ENCODE measurements around the gene RTEL1. TPM values are rescaled to one million over a fixed set of nuclear protein-coding genes. Genes with fewer than 3 reads are reported as not detected.

Gene RTEL1
- total RNA-seq, 1 experiment from 2014 or later, result 8.4 TPM

DNA sequence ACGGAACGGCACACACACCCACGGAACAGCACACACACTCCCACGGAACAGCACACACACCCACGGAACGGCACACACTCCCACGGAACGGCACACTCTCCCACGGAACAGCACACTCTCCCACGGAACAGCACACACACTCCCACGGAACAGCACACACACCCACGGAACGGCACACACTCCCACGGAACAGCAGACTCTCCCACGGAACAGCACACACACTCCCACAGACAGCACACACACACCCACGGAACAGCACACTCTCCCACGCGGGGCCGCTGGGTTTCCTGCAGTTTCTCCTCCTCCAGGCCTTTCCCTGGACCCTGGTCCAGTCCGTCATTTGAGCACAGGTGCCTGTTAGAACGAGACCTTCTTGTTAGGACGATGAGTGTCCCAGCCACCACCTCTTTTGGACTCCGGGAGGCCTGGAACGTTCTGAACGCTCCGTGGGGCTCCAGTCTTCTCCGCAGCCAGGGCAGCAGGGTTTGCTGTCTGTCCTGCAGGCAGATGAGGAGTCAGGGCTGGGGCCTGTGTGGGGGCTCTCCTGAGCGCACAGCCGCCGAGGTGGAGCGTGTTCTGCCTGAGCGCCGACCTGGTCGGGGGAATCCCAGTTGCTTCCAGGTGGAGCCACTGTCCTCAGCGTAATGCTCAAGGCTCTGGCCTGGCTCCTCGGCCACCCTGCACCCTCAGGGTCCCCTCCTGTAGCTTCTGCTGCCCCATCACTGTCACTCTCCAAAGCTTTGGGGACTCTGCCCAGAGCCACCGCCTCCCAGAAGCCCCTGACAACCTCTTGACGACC, 20.8 kb downstream of the RTEL1 start:
- in situ Hi-C loops (cut with HindIII; ENCODE audit: low pct_unique_long_range_greater_than_20kb, low sequenced_read_pairs), result no loop called here
- DNase-seq (ENCODE audit: low read depth, low spot score), result no peak

- in situ Hi-C loops (cut with HindIII; ENCODE audit: low pct_unique_long_range_greater_than_20kb, low sequenced_read_pairs), result no loop called here
Measured at GRCh38 chr20:63679799-63680305, 21.7 kb downstream of the RTEL1 start.

DNA sequence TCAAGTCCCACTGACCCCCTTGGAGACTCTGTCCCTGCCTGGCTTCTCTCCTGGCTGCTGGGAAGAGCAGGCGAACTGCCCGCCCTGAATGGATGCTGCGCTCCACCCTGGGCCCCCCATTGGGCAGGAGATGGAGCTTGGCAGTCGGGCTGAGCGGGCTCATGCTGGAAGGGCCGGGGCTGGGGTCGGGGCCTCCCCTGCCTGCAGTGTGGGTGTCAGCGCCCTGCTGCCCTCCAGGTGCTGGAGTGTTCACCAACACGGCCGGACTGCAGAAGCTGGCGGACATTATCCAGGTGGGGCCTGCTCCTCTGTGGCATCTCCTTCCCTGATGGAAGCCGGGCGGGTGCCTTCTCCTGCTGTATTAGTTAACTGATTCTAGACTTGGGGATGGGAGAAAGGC, 22.3 kb downstream of the RTEL1 start:
- in situ Hi-C loops (cut with HindIII; ENCODE audit: low pct_unique_long_range_greater_than_20kb, low sequenced_read_pairs), result no loop called here
- DNase-seq (ENCODE audit: low read depth, low spot score), result no peak

More at GRCh38 chr20:63679799-63680305, 21.7 kb downstream of the RTEL1 start:
- no peak for DNase-seq (ENCODE audit: low read depth, low spot score)

- no peak for DNase-seq (ENCODE audit: low read depth, low spot score)
- in situ Hi-C loops (cut with HindIII; ENCODE audit: low pct_unique_long_range_greater_than_20kb, low sequenced_read_pairs), result no loop called here
Measured at GRCh38 chr20:63680857-63681608, 22.9 kb downstream of the RTEL1 start.

DNA sequence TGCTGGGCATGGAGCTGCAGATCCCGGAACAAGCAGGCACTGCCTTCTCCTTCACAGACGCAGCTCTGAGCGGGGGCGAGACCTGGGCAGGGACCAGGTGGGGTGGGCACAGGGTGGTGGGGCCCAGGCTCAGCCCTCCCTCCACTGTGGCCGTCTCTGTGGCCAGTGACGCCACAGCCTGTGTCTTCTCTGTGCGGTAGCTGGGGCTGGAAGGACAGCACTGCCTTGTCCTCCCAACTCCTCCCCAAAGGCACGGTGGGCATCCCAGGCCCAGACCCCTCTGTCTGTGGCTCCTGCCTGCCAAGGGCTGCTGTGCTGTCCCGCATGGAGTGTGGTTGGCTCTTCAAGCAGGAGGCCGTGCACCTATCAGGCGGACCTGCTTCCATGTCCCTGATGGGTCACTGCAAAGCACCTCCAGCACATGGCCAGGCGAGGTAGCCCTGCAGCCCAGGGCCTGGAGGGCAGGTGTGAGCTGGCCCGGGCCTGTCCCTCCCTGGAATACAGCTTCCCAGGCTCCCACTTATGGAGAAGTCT, 23.6 kb downstream of the RTEL1 start:
- in situ Hi-C loops (cut with HindIII; ENCODE audit: low pct_unique_long_range_greater_than_20kb, low sequenced_read_pairs), result no loop called here
- DNase-seq (ENCODE audit: low read depth, low spot score), result no peak

GRCh38 chr20:63682384-63683139, 24.4 kb downstream of the RTEL1 start:
- in situ Hi-C loops (cut with HindIII; ENCODE audit: low pct_unique_long_range_greater_than_20kb, low sequenced_read_pairs), result no loop called here
- DNase-seq (ENCODE audit: low read depth, low spot score), result peak; percentile 43

DNA sequence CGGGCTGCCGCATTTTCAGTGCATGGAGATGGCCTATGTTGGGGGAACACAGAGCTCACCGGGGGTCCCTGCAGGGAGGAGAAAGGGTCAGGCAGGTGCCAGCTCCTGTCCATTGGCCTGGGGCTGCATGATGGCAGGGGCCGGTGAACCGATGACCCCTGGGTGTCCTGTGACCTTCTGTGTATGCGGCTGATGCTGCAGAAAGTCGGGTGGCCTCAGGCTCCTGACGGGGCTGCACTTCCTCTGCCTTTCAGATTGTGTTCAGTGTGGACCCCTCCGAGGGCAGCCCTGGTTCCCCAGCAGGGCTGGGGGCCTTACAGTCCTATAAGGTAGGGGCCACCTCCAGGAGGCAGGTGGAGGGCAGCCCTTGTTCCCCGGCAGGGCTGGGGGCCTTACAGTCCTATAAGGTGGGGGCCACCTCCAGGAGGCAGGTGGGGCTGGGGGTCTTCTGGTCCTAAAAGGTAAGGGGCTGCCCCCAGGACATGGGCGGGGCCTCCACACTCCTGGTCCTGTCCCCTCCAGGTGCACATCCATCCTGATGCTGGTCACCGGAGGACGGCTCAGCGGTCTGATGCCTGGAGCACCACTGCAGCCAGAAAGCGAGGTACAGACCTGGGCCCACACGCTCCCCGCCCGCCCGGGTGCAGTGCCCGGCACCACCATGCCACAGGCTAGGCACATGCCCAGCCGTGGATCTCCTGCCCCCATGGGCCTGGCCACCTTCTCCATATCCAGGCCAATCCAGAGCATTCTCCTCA, 27.3 kb downstream of the RTEL1 start:
- in situ Hi-C loops (cut with HindIII; ENCODE audit: low pct_unique_long_range_greater_than_20kb, low sequenced_read_pairs), result no loop called here
- DNase-seq (ENCODE audit: low read depth, low spot score), result no peak

GRCh38 chr20:63686094-63686491, 28.0 kb downstream of the RTEL1 start:
- no peak for DNase-seq (ENCODE audit: low read depth, low spot score)
- in situ Hi-C loops (cut with HindIII; ENCODE audit: low pct_unique_long_range_greater_than_20kb, low sequenced_read_pairs), result no loop called here

DNA sequence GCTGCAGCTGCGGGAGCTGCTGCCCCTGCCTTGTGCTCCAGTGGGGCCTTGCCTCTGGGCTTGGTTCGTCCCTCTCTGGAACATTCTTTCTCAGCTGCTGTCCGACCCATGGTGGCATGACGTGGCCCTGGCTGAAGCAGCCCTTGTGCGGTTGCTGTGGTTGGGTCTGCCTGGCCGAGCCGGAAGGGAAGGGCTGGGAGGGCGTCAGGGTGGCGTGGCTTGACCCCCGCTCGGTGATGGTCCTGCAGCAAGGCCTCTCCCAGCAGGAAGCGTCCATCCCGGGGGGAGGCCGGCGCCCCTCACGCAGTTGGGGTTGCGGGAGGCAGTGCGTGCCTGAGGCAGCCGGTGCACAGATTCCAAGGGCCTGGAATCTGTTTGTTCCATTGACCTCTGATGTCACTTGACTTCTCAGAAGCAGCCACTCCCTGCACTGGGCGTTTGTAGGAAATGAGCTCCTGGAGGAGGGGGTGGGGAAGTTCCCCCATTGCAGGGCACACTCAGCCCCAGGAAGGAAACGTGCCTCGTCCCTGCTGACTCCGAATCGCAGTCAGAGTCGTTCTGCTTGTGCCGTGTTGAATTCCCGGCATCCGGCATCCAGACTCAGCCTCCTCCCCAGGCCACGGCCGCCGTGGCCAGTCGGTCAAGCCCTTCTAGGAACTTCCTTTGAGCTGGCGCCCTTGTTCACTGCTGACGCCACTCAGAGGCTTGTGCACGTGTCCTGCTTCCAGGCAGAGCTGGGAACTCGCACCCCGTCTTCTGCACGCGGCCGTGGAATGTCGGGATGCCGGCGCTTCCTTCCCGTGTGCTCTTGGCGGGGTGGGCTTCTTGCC, 28.6 kb downstream of the RTEL1 start:
- in situ Hi-C loops (cut with HindIII; ENCODE audit: low pct_unique_long_range_greater_than_20kb, low sequenced_read_pairs), result no loop called here

GRCh38 chr20:63687419-63688178, 29.5 kb downstream of the RTEL1 start:
- in situ Hi-C loops (cut with HindIII; ENCODE audit: low pct_unique_long_range_greater_than_20kb, low sequenced_read_pairs), result no loop called here
- DNase-seq (ENCODE audit: low read depth, low spot score), result no peak

More for the DNA sequence above, 28.6 kb downstream of the RTEL1 start:
- no peak for DNase-seq (ENCODE audit: low read depth, low spot score)

- in situ Hi-C loops (cut with HindIII; ENCODE audit: low pct_unique_long_range_greater_than_20kb, low sequenced_read_pairs), result no loop called here
- DNase-seq (ENCODE audit: low read depth, low spot score), result no peak
Measured at GRCh38 chr20:63688228-63689045, 30.3 kb downstream of the RTEL1 start.

DNA sequence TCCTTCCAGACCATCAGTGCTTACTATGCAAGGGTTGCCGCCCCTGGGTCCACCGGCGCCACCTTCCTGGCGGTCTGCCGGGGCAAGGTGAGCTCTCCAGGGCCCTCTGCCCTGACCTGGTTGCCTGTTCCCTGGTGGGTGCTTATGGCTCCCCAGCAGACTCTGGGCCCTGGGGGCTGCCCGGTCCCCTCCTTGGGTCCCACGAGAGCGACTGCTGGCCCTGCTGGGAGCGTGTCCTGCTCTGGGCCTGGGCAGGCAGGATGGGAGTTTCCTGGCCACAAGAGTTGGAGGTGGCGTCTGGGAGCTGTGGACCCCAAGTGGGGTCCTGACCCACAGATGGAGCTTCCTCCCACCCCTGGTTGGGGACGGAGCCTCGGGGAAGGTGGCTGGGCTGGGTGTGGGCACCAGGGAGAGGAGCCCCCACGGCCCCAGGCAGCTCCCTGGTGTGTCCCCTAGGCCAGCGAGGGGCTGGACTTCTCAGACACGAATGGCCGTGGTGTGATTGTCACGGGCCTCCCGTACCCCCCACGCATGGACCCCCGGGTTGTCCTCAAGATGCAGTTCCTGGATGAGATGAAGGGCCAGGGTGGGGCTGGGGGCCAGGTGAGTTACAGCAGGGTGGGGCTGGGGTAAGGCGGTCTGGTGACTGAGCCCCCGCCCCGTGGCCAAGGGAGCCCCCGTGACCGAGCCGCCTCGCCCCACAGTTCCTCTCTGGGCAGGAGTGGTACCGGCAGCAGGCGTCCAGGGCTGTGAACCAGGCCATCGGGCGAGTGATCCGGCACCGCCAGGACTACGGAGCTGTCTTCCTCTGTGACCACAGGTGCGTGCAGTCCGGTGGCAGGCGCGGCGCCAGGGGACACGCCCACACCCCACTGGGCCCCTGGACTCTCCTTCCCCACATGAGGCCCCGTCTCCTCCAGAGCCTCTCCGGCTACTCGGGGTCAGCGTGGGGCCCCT, 31.2 kb downstream of the RTEL1 start:
- DNase-seq (ENCODE audit: low read depth, low spot score), result no peak
- in situ Hi-C loops (cut with HindIII; ENCODE audit: low pct_unique_long_range_greater_than_20kb, low sequenced_read_pairs), result no loop called here

DNA sequence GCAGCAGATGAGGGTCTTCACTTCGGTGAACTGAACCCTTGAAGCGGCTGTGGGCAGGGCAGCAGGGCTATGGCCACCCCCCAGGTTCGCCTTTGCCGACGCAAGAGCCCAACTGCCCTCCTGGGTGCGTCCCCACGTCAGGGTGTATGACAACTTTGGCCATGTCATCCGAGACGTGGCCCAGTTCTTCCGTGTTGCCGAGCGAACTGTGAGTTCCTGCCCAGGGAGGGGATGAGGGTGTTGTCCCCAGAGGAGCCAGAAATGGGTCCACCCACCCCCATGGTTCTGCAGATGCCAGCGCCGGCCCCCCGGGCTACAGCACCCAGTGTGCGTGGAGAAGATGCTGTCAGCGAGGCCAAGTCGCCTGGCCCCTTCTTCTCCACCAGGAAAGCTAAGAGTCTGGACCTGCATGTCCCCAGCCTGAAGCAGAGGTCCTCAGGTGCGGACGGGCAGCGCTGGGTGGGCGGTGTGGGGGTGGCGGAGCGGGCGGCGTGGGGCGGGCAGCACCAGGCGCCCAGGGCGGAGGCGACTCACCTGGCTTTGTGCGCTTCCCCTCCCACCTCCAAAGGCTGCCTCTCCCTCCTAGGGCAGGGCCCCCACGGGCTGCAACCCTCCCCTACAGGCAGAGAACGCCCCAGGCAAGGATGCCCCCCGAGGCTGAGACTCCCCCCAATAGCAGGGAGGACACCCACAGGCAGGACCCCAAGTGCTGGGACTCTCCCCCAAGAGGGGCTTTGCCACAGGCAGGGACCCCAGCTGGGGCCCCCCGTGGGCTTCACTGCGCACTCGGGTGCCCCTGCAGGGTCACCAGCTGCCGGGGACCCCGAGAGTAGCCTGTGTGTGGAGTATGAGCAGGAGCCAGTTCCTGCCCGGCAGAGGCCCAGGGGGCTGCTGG, 32.1 kb downstream of the RTEL1 start:
- in situ Hi-C loops (cut with HindIII; ENCODE audit: low pct_unique_long_range_greater_than_20kb, low sequenced_read_pairs), result no loop called here
- DNase-seq (ENCODE audit: low read depth, low spot score), result no peak
